GM19099 (cell line): ENCODE results near the gene HINT2.

Experiments used
- POLR2A ChIP-seq: IDR thresholded peaks from 3 replicates; pipeline ENCODE4 v1.6.1; 2011; ENCODE audit warnings: low read depth; ENCODE audit not compliant: insufficient read length; ENCODE audit errors: extremely low read depth

Gene HINT2

DNA sequence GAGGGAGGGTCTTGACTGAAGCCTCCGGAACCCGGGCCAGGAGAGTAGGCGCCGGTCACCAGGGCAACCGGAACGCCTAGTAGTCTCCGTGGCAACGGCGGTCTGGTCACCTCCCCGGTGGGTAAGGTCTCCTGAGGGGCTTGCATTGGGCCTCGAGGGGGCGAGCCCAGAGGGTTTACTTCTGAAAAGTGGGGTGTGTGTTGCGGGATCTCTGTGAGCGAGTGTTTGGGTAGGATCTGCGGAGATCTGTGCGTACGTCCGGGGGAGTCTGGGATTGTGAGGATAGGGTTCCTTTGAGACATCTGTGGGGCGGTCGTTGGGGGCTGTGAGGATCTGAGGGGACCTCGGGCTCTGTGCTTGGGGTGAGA lies 13.9 kb upstream of the HINT2 start, which contains the start of gene FAM221B:
TSS of gene FAM221B (minus strand) at position 17 of the 368 bp plus-strand sequence. CDS start 2,571 bp downstream, outside the sequence.
- TF ChIP-seq POLR2A = no peak

DNA sequence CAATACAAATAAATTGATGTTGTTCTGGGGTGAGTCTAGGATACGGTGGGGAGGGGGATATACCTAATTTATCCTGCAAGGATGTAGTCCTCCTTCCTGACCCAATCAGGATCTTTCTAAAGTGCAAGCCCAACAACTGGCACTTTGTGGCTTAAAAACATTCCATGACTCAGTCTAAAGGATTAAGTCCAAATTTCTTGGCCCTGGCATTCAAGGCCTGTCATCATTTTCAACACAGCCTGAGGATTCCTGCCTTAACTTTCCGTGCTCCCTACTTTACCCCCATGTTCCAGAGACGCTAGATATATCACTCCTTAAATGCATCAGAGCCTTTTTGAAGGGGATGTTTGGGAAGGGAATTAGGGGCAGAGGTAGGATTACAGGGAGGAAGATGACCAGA lies 12.6 kb upstream of the HINT2 start:
- no peak for TF ChIP-seq POLR2A

DNA sequence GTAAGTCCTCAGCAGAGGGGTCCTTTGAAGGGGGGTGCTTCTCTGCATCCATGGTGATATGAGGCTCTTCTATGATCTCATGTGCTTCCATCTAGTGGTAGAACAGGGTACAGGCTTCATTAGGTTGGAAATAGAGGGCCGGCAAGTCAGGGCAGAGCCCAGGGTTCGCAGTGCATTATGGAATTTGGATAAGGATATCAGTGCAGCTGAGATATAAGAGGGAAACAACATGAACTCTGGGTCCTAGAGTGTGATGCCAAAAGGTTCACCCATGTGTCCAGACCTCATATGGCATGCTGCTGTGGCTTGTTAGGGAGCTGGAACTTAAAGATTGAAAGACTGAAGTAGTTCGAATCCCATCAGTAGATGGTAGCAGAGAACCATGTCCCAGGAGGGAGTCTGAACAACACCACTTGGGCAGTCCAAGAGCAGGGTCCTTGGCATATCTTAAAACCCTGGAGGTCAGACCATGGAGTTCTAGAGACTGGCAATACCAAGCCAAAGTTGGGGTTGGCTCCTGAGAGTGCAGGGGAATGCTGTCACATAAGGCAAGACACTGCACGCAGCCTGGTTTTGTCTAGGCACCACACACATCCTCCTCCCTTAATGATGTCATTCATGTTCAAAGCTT lies 11.3 kb upstream of the HINT2 start:
- no peak for TF ChIP-seq POLR2A

DNA sequence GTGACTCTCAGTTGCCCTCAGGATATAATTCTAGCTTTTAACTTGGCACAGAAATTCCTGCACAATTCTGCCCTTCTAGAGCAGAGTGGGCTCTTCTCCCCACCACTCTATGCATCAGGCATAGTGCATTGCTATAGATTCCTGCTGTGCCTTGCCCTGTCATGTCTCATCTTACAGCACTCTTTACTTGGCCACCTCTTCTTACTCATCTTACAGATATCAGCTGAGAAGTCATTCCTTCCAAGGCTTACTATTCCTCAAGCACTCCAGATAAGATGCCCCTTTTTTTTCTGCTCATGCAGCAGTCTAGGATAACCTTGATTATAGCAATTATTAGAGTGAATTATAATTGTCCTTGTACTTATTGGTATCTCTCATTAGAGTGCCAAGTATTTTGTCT lies 8.1 kb upstream of the HINT2 start:
- TF ChIP-seq POLR2A = no peak

DNA sequence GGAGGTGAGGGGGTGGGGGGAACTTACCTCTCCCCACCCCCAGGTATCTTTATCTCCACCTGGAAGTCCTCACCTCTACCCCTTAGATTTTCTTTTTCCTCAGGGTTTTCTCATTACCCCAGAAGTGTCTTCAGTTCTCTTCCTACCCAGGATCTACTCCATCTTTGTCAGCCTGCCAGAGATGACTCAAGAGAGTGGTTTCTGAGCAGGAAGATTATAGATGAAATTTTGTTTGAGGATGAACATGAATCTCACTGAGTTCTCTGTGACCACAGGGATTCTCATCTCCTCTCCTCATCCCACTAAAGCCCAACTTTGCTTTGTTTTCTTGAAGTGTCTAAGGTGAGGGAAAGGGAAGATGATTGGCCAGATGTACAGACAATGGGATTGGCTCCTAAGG lies 5.2 kb upstream of the HINT2 start:
- no peak for TF ChIP-seq POLR2A

DNA sequence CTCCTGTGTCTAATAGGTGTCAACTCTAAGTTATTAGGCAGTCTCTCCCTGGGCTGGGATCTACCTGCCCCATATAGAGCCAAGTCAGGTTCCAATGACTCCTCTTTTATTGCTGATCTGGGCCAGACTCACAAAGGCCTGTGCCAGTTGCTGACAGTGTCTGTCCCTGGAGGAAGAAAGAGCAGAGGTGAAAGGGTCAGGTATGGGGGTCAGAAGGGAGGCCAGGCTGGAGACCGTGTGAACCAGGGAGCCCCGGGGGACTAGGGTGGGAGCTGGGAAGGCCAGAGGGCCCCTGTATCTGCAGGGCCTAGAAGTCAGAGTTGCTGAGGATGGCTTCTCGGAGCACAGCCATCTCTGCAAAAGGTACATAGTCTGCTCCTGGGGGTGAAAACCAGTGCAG lies 3.5 kb upstream of the HINT2 start:
- TF ChIP-seq POLR2A = no peak

DNA sequence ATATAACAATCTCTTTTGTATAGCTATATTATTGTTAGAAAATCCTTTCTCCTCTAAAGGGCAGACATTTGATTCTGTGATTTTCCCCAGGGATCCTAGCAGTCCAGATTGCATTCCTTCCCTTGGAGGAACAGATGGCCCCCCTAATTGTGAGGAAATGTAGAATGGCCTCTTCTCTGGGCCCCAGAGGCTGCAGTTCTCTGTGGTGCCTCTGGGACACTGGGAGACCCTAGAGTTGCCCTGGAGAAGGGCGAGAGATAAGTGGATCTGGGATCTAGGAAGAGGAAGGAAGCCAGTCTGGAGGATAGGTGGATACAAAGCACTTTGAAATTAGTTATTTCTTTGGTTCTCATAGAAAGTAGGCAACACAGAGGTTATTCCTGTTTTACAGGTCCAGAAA lies 1.9 kb upstream of the HINT2 start:
- TF ChIP-seq POLR2A = no peak

DNA sequence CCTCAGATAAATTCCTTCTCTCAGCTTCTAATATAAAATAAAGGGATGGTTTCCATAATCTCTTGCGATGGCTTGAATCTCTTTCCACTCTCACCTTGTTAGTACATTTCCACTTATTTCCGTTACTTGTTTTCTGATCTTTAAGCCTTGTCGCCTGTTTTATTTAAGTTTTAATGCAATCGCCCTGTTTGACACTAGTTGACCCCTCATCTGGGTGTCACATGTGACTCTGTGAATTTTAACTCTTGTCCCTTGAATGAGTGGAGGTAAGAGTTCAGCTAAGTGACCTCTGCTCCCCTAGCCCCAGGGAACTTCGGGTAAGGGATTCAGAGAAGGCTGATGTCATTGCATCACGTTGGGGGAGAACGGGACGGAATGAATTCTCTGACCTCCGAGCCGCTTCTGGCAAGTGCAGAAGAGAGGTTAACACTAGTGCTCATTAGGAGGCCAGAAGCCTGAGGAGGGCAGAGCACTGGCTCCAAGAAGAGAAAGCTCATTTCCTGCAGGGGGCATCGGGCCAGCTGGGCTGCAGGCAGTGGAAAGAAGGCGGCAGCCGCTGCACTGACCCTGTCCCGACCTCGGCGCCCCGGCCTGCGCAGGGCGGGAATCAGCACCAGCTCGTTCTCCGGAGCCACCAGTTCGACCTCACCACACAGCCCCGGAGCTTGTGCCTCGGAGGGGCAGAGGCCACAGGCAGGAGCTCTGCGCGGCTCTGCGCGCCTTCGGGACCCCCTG lies 569 bp downstream of the HINT2 start:
- no peak for TF ChIP-seq POLR2A

DNA sequence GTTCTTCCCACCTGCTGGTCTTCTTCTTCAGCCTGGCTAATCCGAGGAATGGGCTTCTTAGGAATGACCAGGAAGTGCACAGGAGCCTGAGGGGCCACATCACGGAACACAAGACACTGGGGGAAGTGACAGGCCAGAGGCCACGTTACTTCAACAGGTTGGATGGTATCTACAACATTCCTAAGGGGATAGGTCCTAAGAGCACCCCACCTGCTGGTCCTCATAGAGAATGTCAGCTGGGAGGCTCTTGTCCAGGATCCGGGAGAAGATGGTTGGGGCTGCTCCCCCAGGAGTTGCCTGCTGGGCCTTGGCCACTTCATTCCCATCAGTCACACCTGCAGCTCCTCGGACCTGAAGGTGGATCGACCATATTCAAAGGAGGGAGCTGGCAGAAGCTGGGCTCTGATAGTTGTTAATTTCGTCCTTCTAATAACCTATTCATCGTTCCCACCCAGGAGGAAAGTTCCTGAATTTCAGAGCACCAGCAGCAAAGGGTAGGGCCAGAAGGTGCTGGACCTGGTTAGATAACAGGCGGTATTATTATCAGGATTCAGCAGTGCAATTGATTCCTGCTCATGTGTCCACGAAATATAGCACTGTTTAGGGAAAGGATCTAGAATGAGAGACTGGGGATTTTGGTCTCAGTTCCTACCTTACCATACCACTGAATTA lies 1.3 kb downstream of the HINT2 start:
- no peak for TF ChIP-seq POLR2A

DNA sequence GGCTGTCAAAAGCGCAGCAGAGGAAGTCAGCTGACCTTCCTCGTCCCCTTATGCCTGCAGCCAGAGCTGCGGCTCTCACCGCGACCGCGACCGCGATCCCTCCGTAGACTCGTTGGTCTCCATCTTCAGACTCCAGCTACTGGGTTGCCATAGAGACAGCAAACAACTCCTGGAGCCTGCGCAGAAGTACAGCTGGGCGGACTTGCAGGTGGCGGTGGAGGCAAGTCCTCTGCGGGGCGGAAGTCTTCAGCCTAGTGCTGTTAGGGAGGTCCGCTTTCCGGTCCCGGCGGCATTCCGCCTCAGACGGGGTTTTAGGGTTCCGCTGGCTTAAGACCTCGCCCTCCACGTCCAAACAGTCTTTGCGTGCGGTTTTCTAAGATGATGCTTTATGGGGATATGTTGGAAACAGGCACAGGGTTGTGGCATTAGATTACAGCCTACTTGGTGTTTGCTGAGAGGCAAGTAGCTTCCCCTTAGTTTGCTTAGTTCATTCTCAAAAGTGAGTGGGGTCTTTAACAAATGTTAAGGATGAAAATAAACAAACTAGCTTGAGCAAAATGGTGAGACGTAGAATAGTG lies 2.7 kb downstream of the HINT2 start, which contains the start of gene SPAG8:
TSS of gene SPAG8 (minus strand) at position 238 of the 578 bp plus-strand sequence. CDS start at position 123, 115 bp downstream.
- peak; percentile 44 for TF ChIP-seq POLR2A

DNA sequence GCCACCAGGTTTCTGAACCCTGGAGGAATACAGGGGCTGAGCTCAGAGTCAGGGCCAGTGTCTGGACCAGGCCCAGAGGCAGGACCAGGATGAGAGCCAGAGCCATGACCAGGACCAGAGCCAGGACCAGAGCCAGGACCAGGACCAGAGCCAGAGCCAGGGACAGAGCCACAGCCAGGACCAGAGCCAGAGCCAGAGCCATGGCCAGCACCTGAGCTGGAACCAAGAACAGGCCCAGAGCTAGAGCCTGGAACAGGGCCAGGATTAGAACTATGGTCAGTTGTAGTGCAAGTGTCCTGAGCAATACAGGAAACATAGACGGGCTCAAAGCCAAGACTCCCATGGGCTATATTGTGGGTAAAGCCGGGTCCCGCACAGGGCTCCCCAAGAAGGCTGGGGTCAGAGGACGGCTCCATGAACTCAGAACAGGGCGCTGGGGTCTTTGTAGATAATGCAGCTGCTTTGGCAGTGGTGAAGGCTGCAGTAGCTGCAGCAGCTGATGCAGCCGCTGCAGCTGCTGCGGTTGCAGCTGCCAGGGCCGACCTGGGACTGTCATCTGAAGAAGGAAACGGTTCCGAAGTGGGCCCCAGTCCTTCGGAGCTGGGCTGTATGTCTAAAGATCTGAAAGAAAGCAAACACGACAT lies 3.3 kb downstream of the HINT2 start:
- no peak for TF ChIP-seq POLR2A

DNA sequence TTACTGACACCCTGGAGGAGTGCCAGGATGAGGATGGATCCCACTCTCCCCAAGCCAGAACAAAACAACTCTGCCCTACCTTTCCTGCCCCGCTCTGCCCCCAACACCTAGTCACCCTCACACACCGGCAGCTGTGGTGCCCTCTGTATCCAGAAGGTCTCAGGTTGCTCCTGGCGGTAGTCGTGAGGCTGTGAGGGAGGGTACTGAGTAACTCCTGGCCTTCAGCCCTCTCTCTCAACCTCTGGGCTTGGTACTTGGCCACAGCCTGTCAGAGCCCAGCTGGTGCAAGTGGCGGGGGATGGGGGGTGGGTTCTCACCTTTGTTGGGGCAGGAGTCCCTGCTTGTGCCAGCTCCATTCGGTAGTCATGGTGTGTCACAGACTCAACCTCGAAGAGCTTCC lies 4.7 kb downstream of the HINT2 start:
- no peak for TF ChIP-seq POLR2A

DNA sequence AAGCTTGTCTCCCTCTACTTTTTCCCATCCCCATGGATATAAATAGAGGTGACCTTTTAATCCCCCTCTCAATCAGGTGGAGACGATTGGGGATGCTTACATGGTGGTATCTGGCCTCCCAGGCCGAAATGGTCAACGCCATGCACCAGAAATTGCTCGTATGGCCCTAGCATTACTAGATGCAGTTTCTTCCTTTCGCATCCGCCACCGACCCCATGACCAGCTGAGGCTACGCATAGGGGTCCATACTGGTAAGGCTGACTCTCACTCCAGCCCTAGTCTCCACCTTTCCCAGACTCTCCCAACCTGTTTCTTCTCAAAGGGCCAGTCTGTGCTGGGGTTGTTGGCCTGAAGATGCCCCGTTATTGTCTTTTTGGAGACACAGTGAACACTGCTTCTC lies 6.4 kb downstream of the HINT2 start:
- TF ChIP-seq POLR2A = no peak

DNA sequence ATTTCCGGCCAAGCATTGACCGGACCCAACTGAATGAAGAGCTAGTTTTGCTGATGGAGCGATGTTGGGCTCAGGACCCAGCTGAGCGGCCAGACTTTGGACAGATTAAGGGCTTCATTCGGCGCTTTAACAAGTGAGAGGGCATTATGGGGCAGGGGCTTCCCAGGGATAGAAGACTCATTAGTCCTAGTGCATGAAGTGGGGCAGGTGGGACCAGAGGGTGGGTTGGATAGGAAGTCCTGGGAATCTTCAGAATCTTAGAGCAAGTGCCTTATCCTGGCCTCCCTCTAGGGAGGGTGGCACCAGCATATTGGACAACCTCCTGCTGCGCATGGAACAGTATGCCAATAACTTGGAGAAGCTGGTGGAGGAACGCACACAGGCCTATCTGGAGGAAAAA lies 8.7 kb downstream of the HINT2 start:
- TF ChIP-seq POLR2A = no peak
